Smooth muscle cell (in vitro differentiated cells): Measurements from ENCODE around the gene KSR1. TPM values are rescaled to one million over a fixed set of nuclear protein-coding genes. Genes with fewer than 3 reads are reported as not detected.

ENCODE experiments used
- DNase-seq: peaks from one replicate; lab custom pipeline; 2025; ENCODE audit not compliant: unreplicated experiment; lab: John Stamatoyannopoulos, UW
- H2AFZ ChIP-seq: fragments of 200-600 bp; sonication (generic); 2 replicates; pipeline ENCODE4 v1.6.0; 2016; ENCODE audit warnings: antibody characterized with exemption, low read depth, mild to moderate bottlenecking
- H3F3A ChIP-seq: fragments of 200-600 bp; sonication (generic); 2 replicates; pipeline ENCODE4 v1.6.0; 2017; ENCODE audit warnings: antibody characterized with exemption, low read depth
- H3K27ac ChIP-seq: fragments of 200-600 bp; sonication (generic); 2 replicates; pipeline ENCODE4 v1.5.1; 2016; ENCODE audit warnings: low read depth, mild to moderate bottlenecking
- H3K27me3 ChIP-seq: fragments of 200-600 bp; sonication (generic); 2 replicates; pipeline ENCODE4 v1.6.1; 2016; ENCODE audit warnings: low read depth, mild to moderate bottlenecking
- H3K36me3 ChIP-seq: fragments of 200-600 bp; sonication (generic); 2 replicates; pipeline ENCODE4 v1.5.1; 2016; ENCODE audit warnings: low read depth
- H3K4me1 ChIP-seq: fragments of 200-600 bp; sonication (generic); 2 replicates; pipeline ENCODE4 v1.5.1; 2016; ENCODE audit warnings: low read depth
- H3K4me2 ChIP-seq: fragments of 200-600 bp; sonication (generic); 2 replicates; pipeline ENCODE4 v1.6.0; 2016; ENCODE audit warnings: mild to moderate bottlenecking
- H3K4me3 ChIP-seq: fragments of 200-600 bp; sonication (generic); 2 replicates; pipeline ENCODE4 v1.5.1; 2016; ENCODE audit warnings: mild to moderate bottlenecking
- H3K79me2 ChIP-seq: fragments of 200-600 bp; sonication (generic); 2 replicates; pipeline ENCODE4 v1.6.0; 2016; ENCODE audit warnings: low read depth, mild to moderate bottlenecking
- H3K9ac ChIP-seq: fragments of 200-600 bp; sonication (generic); 2 replicates; pipeline ENCODE4 v1.6.0; 2016; ENCODE audit warnings: low read depth
- H3K9me3 ChIP-seq: fragments of 200-600 bp; sonication (generic); replicated peaks from 2 replicates; pipeline ENCODE4 v1.5.1; 2016; ENCODE audit warnings: low read depth
- H4K20me1 ChIP-seq: fragments of 200-600 bp; sonication (generic); 2 replicates; pipeline ENCODE4 v1.6.0; 2016; ENCODE audit warnings: low read depth
- WGBS: methylation state at CpG from one replicate; pipeline ENCODE4 v1.1.7; 2016; ENCODE audit warnings: low lambda C conversion rate; 5-methylcytosine and 5-hydroxymethylcytosine counted together
- polyA plus RNA-seq: library from polyadenylated mRNA; unstranded; fragments of >200 nt; fragmentation: Nextera tagmentation; extraction: Ambion mirVana; gene quantifications from 2 replicates; pipeline ENCODE4 v1.2.1, GENCODE V29; 2016
- total RNA-seq: library from RNA; depleted of rRNA; stranded (reverse); fragments of >200 nt; gene quantifications from 2 replicates; pipeline ENCODE4 v1.2.3, GENCODE V29; 2014
- TF ChIP-seq, protein P1 (sequence below): fragments of 200-600 bp; sonication (generic); IDR thresholded peaks from 2 replicates; pipeline ENCODE4 v1.5.1; 2017; ENCODE audit warnings: borderline replicate concordance, mild to moderate bottlenecking, antibody characterized with exemption; ENCODE audit not compliant: insufficient read depth, poor library complexity, severe bottlenecking

Gene KSR1
- total and polyA plus RNA-seq, 2 experiments from 2014 or later, result 40.4 to 65.1 TPM

DNA sequence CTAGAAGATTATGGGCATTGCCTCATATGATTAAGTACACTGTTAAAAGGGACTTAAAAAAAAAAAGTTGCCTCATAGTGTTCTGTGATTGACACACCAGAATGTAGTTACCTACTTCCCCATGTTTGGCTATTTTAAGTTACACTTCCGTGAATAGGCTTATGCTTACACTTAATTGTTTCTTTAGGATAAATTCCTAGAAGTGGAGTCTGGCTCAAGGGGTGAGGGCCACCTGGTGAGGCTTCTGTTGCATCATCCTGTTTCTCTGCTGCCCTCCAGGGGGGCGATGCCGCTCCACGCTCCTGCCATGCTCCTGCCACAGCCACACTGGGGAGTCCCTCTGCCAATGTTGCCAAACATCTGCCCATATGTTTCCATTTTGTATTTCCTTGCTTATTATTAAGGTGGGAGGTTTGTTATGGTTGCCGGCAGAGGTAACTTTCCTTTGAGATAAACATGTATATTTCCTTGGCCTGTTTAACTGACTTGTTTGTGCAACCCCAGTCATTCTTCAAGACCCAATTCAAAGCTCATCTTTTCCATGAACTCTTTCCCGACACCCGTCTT lies 73.1 kb downstream of the KSR1 start:
- Histone ChIP-seq H3K36me3 (no peaks in the 10 kb centered on the region), H3K4me1 (peaks cover 53% of the 10 kb centered on the region), H3K4me3 (no peak overlapping the region), H4K20me1 (peaks cover 73% of the 10 kb centered on the region), H3K27ac (peak overlapping the region; percentile 89), H2AFZ (no peak overlapping the region), H3K9ac (no peak overlapping the region), H3K9me3 (no peaks in the 10 kb centered on the region), H3F3A (peaks cover 36% of the 10 kb centered on the region), H3K79me2 (peaks cover 97% of the 10 kb centered on the region), H3K27me3 (no peaks in the 10 kb centered on the region), H3K4me2 (peak overlapping the region; percentile 22)
- TF ChIP-seq, protein P1, sequence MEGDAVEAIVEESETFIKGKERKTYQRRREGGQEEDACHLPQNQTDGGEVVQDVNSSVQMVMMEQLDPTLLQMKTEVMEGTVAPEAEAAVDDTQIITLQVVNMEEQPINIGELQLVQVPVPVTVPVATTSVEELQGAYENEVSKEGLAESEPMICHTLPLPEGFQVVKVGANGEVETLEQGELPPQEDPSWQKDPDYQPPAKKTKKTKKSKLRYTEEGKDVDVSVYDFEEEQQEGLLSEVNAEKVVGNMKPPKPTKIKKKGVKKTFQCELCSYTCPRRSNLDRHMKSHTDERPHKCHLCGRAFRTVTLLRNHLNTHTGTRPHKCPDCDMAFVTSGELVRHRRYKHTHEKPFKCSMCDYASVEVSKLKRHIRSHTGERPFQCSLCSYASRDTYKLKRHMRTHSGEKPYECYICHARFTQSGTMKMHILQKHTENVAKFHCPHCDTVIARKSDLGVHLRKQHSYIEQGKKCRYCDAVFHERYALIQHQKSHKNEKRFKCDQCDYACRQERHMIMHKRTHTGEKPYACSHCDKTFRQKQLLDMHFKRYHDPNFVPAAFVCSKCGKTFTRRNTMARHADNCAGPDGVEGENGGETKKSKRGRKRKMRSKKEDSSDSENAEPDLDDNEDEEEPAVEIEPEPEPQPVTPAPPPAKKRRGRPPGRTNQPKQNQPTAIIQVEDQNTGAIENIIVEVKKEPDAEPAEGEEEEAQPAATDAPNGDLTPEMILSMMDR, result no peak
- WGBS, result 68% methylated on average over 7 of the region's 7 CpGs
- DNase-seq, result no peak

DNA sequence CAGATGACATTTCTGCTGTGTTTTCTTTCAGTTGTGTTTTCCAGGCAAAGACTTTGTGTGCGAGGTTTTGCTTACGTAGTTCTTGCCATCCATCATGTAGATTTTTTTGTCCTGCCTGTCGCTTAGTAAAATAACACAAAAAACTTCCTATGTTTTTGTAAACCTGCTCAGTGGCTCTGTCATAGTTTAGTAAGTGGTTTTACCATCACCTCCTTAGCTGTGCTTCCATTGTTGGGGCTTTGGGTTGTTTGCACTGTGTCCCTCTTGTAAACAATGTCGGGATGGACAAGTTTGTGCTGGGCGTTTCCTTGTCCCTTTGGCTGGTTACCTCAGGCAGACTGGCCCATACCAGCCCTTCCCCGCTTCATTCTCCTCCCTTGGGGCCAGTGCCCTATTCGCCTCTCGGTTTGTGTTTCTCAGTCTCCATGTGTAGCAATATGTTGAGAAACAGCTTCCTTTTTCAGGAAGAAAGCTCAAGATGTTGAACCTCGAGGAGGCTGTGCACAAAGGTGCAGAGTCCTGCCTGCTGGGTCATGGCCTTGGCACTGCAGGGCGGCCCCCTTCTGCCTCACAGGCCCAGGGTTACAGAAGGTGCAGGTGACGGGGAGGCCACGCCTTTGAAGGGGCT lies 74.6 kb downstream of the KSR1 start:
- Histone ChIP-seq H3K36me3 (no peaks in the 10 kb centered on the region), H3K27ac (peak overlapping the region; percentile 89), H2AFZ (no peak overlapping the region), H3K4me1 (peaks cover 54% of the 10 kb centered on the region), H3K9ac (no peak overlapping the region), H3K9me3 (no peaks in the 10 kb centered on the region), H3K79me2 (peaks cover 89% of the 10 kb centered on the region), H3F3A (peaks cover 45% of the 10 kb centered on the region), H4K20me1 (peaks cover 64% of the 10 kb centered on the region), H3K4me3 (no peak overlapping the region), H3K4me2 (peak overlapping the region; percentile 33), H3K27me3 (no peaks in the 10 kb centered on the region)
- TF ChIP-seq, protein P1, result no peak
- DNase-seq, result no peak
- WGBS, result 71% methylated on average over 12 of the region's 12 CpGs

DNA sequence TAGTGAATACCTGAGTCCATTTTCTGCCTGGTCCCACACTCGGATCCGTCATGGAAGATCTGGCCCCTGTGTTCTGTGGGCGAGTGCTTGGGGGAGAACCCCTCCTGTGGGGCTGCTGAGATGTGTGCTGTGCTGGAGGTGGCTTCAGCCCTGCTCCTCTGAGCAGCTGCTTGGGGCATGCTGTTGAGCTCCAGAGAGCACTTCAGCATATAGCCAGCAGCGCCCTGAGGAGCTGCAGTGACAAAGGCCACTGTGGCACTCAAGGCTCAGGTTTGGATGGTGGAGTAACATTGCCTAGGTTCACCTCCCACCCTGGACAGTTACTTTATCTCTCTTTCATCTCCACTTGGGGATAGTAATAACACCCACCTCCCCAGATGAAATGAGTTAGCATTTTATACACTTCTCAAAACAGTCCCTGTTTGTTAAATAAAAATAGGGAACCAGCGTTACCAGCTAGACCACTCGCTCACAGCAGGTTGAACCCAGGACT lies 75.3 kb downstream of the KSR1 start:
- no peak for DNase-seq
- WGBS, result 89% methylated on average over 6 of the region's 6 CpGs
- Histone ChIP-seq H3K79me2 (peaks cover 86% of the 10 kb centered on the region), H3K4me3 (no peak overlapping the region), H3K27ac (peak overlapping the region; percentile 89), H3K9ac (peak overlapping the region; percentile 10), H3K4me1 (peaks cover 54% of the 10 kb centered on the region), H3F3A (peaks cover 49% of the 10 kb centered on the region), H3K36me3 (no peaks in the 10 kb centered on the region), H3K27me3 (no peaks in the 10 kb centered on the region), H2AFZ (no peak overlapping the region), H4K20me1 (peaks cover 57% of the 10 kb centered on the region), H3K9me3 (no peaks in the 10 kb centered on the region), H3K4me2 (peak overlapping the region; percentile 45)
- TF ChIP-seq, protein P1, result no peak
